H1 (cell line): ENCODE data around the gene LOXL4. TPM values are rescaled to one million over a fixed set of nuclear protein-coding genes. Genes with fewer than 3 reads are reported as not detected.

Experiments used
- EGR1 ChIP-seq: IDR thresholded peaks from 2 replicates; pipeline ENCODE4 v1.6.1; 2011; ENCODE audit warnings: low read depth, low read length, borderline replicate concordance
- EP300 ChIP-seq, 2 experiments: IDR thresholded peaks; 1 replicate in 1 of 2; 2 replicates in 1 of 2; pipeline ENCODE4 v1.6.1; 2011 to 2012; ENCODE audit warnings: low read depth in 2 of 2, low read length in 2 of 2, mild to moderate bottlenecking in 2 of 2, borderline replicate concordance in 1 of 2, inconsistent platforms in 1 of 2, moderate library complexity in 1 of 2
- JUN ChIP-seq: IDR thresholded peaks from 2 replicates; pipeline ENCODE4 v1.6.1; 2011; ENCODE audit warnings: low read depth, mild to moderate bottlenecking, improper control_type of control experiment, low read length
- MAFK ChIP-seq: IDR thresholded peaks from 2 replicates; pipeline ENCODE4 v1.6.1; 2012; ENCODE audit warnings: low read depth, mild to moderate bottlenecking, improper control_type of control experiment, low read length
- SIX5 ChIP-seq: IDR thresholded peaks from 2 replicates; pipeline ENCODE4 v1.6.1; 2011; ENCODE audit warnings: mild to moderate bottlenecking, low read depth, low read length
- SUZ12 ChIP-seq: fragments of 200-600 bp; sonication (generic); IDR thresholded peaks from 2 replicates; pipeline ENCODE4 v1.6.1; 2012; ENCODE audit warnings: mild to moderate bottlenecking, inconsistent platforms, low read length, moderate library complexity, mixed read lengths
- TAF7 ChIP-seq: optimal IDR thresholded peaks from 2 replicates; pipeline ENCODE3; 2011; ENCODE audit warnings: low read depth, mild to moderate bottlenecking, inconsistent platforms, low read length, moderate library complexity, borderline replicate concordance
- polyA plus RNA-seq, 7 experiments: library from polyadenylated mRNA; depleted of rRNA in 3 of 7; stranded (reverse) in 5 of 7; unstranded in 2 of 7; fragments of >200 nt in 5 of 7; fragments of 200-250 nt in 2 of 7; gene quantifications; 1 replicate in 5 of 7; 2 replicates in 1 of 7; 4 replicates in 1 of 7; pipeline versions ENCODE4 v1.2.1 to v1.2.3, GENCODE V29; 2011 to 2013; ENCODE audit warnings: missing spikeins in 2 of 7, mixed read lengths in 2 of 7
- total RNA-seq: library from RNA; stranded (reverse); fragmentation: NEBNext Ultra II Directional; extraction: Animal tissue kit (Norgen Biotek cat#: 25700); gene quantifications from 2 replicates; pipeline ENCODE4 v1.2.1, GENCODE V29; 2021

Gene LOXL4
- total and polyA plus RNA-seq, 2 of the 8 experiments (the other 6 are each of a cell fraction or from before 2014, with no cell fraction given), result 0.13 to 0.27 TPM

- TF ChIP-seq TAF7 (no peak), EP300 (IDR thresholded peaks at IDR 0.05; ENCODE audit: borderline replicate concordance in 1 of 2, low read depth in 2 of 2, low read length in 2 of 2) (no peak), MAFK (no peak), SIX5 (no peak), JUN (no peak), SUZ12 (no peak), EGR1 (no peak)
- TF ChIP-seq, all 59 proteins: peak for 0
Observed at GRCh38 chr10:98273057-98273850, 5.3 kb upstream of the LOXL4 start (continued).
